Measurements from ENCODE around the gene RMDN3. TPM values are rescaled to one million over a fixed set of nuclear protein-coding genes. Genes with fewer than 3 reads are reported as not detected.

Gene RMDN3
- total RNA-seq, 2 experiments from 2014 or later, result 32.5 to 36.4 TPM

- Mint-ChIP-seq H3K4me1 (peaks cover 1% of the 10 kb centered on the region), H3K4me3 (no peak overlapping the region), H3K27me3 (no peaks in the 10 kb centered on the region), H3K27ac (no peak overlapping the region), H3K36me3 (peaks cover 21% of the 10 kb centered on the region), H3K9me3 (no peaks in the 10 kb centered on the region)
- DNase-seq (no peak), ATAC-seq (ENCODE audit: low read depth) (no peak)
- POLR2A ChIA-PET, result no interaction called here
Measured at GRCh38 chr15:40737048-40737447, 18.0 kb downstream of the RMDN3 start.

DNA sequence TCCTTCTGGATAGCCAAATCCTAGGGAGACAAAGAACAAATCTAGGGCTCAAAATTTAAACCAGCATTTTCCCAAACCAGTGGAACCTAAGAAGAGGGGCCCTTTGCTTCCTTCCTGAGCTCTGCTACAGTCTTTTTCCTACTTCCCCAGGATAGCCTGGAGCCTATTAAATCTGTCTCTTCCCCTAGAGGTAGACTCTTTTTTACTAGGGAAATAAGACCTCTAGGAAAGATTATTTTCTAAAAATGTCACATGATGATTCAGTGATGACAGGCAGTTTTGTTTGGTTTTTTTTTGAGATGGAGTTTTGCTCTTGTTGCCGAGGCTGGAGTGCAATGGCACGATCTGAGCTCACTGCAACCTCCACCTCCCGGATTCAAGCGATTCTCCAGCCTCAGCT is 18.5 kb downstream of the RMDN3 start:
- Mint-ChIP-seq H3K9me3 (no peaks in the 10 kb centered on the region), H3K4me1 (peaks cover 1% of the 10 kb centered on the region), H3K27me3 (no peaks in the 10 kb centered on the region), H3K36me3 (peaks cover 21% of the 10 kb centered on the region), H3K4me3 (no peak overlapping the region), H3K27ac (no peak overlapping the region)
- ATAC-seq (ENCODE audit: low read depth), result no peak
- no peak for DNase-seq
- POLR2A ChIA-PET, result no interaction called here

DNA sequence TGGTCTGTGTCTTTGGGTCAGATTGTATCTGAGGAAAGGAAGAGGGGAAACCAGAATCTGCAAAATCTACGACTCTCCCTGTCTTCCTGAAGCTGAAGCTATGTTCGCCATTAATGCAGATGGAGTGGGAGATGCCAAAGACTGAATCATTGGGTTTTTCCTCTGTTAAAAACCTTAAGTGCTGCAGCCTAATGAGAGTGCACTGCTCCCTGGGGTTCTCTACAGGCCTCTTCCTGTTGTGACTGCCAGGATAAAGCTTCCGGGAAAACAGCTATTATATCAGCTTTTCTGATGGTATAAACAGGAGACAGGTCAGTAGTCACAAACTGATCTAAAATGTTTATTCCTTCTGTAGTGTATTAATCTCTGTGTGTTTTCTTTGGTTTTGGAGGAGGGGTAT is 24.0 kb downstream of the RMDN3 start:
- ATAC-seq (ENCODE audit: low read depth) (no peak), DNase-seq (no peak)
- no peaks in the 10 kb centered on the region for H3K9me3 Mint-ChIP-seq
- no peaks in the 10 kb centered on the region for H3K27me3 Mint-ChIP-seq
- H3K4me3 Mint-ChIP-seq, result no peak overlapping the region
- peaks cover 22% of the 10 kb centered on the region for H3K36me3 Mint-ChIP-seq
- peaks cover 2% of the 10 kb centered on the region for H3K4me1 Mint-ChIP-seq
- no peak overlapping the region for H3K27ac Mint-ChIP-seq
- POLR2A ChIA-PET, result interaction anchor here (1.8 kb wide), 1 partner anchor 12 kb away, joined by 4 read pairs; no protein-coding TSS in a partner anchor

DNA sequence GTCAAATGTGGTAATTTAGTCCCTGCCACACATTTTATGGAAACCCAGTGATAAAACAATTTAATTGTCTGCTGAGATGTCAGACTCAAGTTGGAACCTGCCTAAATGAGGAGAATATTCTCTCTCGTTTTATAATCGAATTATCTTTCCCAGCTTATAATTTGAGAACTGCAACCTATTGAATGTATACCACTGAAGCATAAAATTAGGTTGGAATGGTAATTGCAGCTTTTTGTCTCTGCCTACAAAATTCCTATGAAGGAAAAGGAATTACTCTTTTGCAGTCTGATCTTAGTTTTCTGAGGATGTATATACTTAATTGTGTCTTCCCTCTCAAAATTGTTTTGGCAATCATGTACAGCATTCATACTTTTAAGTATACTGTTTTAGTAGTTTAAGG is 31.1 kb downstream of the RMDN3 start:
- no peak for DNase-seq
- peaks cover 13% of the 10 kb centered on the region for H3K36me3 Mint-ChIP-seq
- ATAC-seq (ENCODE audit: low read depth), result no peak
- H3K9me3 Mint-ChIP-seq, result no peaks in the 10 kb centered on the region
- H3K4me1 Mint-ChIP-seq, result peaks cover 9% of the 10 kb centered on the region
- no peak overlapping the region for H3K4me3 Mint-ChIP-seq
- H3K27ac Mint-ChIP-seq, result no peak overlapping the region
- POLR2A ChIA-PET, result interaction anchor here (0.6 kb wide), 1 partner anchor 18 kb away, joined by 4 read pairs; no protein-coding TSS in a partner anchor
- H3K27me3 Mint-ChIP-seq, result no peaks in the 10 kb centered on the region

GRCh38 chr15:40722934-40723333 is 32.1 kb downstream of the RMDN3 start:
- Mint-ChIP-seq H3K36me3 (peaks cover 13% of the 10 kb centered on the region), H3K27ac (no peak overlapping the region), H3K9me3 (no peaks in the 10 kb centered on the region), H3K27me3 (no peaks in the 10 kb centered on the region), H3K4me3 (no peak overlapping the region), H3K4me1 (peaks cover 9% of the 10 kb centered on the region)
- ATAC-seq (ENCODE audit: low read depth) (no peak), DNase-seq (no peak)
- POLR2A ChIA-PET, result no interaction called here

GRCh38 chr15:40722354-40722753 is 32.7 kb downstream of the RMDN3 start:
- Mint-ChIP-seq H3K9me3 (no peaks in the 10 kb centered on the region), H3K27ac (no peak overlapping the region), H3K27me3 (no peaks in the 10 kb centered on the region), H3K4me3 (no peak overlapping the region), H3K36me3 (peaks cover 18% of the 10 kb centered on the region), H3K4me1 (peaks cover 9% of the 10 kb centered on the region)
- ATAC-seq (ENCODE audit: low read depth), result no peak
- POLR2A ChIA-PET, result interaction anchor here (0.7 kb wide), 2 partner anchors 44 to 651 kb away, joined by 3 read pairs; no protein-coding TSS in a partner anchor
- no peak for DNase-seq

DNA sequence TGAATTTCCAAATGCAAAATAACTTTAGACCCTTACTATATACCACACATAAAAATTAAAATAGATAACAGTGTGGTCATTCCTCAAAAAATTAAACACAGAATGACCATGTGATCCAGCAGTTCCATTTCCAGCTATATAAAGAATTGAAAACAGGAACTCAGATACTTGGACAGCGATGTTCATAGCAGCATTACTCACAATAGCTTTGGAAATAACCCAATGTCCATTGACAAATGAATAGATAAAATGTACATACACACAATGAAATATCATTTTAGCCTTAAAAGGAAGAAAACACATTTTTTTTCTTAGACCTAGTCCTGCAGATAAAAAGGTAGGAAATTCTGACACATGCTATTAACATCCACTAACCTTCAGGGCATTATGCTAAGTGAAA is 33.4 kb downstream of the RMDN3 start:
- no peaks in the 10 kb centered on the region for H3K27me3 Mint-ChIP-seq
- ATAC-seq (ENCODE audit: low read depth) (no peak), DNase-seq (no peak)
- peaks cover 9% of the 10 kb centered on the region for H3K4me1 Mint-ChIP-seq
- H3K9me3 Mint-ChIP-seq, result no peaks in the 10 kb centered on the region
- POLR2A ChIA-PET, result interaction anchor here (0.5 to 0.7 kb wide), 3 partner anchors 45 to 652 kb away, joined by 3 read pairs; no protein-coding TSS in a partner anchor
- H3K36me3 Mint-ChIP-seq, result peaks cover 20% of the 10 kb centered on the region
- no peak overlapping the region for H3K4me3 Mint-ChIP-seq
- H3K27ac Mint-ChIP-seq, result no peak overlapping the region

GRCh38 chr15:40716165-40716564 is 38.9 kb downstream of the RMDN3 start:
- DNase-seq, result no peak
- Mint-ChIP-seq H3K27ac (no peak overlapping the region), H3K4me1 (no peaks in the 10 kb centered on the region), H3K4me3 (no peak overlapping the region), H3K36me3 (peaks cover 39% of the 10 kb centered on the region), H3K27me3 (no peaks in the 10 kb centered on the region), H3K9me3 (no peaks in the 10 kb centered on the region)
- ATAC-seq (ENCODE audit: low read depth), result no peak
- POLR2A ChIA-PET, result interaction anchor here (1.3 kb wide), 1 partner anchor 21 kb away, joined by 4 read pairs; the partner anchor contains the start of gene RAD51

DNA sequence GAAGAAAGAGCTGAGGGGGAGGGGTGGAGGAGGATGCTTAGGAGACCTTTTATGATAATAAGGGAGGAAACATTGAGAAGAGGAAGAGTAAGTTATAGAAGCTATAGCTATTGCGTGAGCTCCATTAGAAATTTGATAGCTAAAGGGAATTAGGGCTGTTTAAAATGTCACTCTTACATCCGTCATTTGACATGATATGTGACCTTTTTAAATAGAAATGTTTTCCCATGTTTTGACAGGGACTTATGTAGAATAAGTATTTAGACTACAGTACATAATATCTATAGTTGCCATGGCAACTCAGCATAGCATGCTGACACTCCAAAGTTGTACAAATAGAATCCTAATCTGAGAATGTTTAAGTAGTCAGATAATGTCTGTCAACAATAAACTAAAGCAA is 40.9 kb downstream of the RMDN3 start:
- no peak overlapping the region for H3K27ac Mint-ChIP-seq
- no peak for DNase-seq
- POLR2A ChIA-PET, result interaction anchor here (0.6 kb wide), 1 partner anchor 13 kb away, joined by 4 read pairs; no protein-coding TSS in a partner anchor
- H3K4me3 Mint-ChIP-seq, result no peak overlapping the region
- no peaks in the 10 kb centered on the region for H3K4me1 Mint-ChIP-seq
- H3K9me3 Mint-ChIP-seq, result no peaks in the 10 kb centered on the region
- no peaks in the 10 kb centered on the region for H3K27me3 Mint-ChIP-seq
- peaks cover 45% of the 10 kb centered on the region for H3K36me3 Mint-ChIP-seq
- ATAC-seq (ENCODE audit: low read depth), result no peak

DNA sequence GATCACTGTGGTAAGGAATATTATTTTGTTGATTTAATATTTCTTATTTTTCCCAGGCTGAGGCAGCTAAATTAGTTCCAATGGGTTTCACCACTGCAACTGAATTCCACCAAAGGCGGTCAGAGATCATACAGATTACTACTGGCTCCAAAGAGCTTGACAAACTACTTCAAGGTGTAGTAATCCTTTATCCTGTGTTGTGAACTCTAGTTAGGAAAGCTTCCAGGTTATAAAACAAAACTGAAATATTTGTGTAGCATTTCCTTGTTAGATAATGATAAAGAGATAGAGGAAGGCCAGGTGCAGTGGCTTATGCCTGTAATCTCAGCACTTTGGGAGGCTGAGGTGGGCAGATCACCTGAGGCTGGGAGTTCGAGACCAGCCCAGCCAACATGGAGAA is 48.9 kb downstream of the RMDN3 start:
- H3K4me1 Mint-ChIP-seq, result peaks cover 3% of the 10 kb centered on the region
- DNase-seq (no peak), ATAC-seq (ENCODE audit: low read depth) (no peak)
- no peak overlapping the region for H3K4me3 Mint-ChIP-seq
- H3K27me3 Mint-ChIP-seq, result no peaks in the 10 kb centered on the region
- peaks cover 24% of the 10 kb centered on the region for H3K36me3 Mint-ChIP-seq
- POLR2A ChIA-PET, result interaction anchor here (0.5 to 1.0 kb wide), 2 partner anchors 11 to 22 kb away, joined by 4 read pairs; partner anchors contain the start of gene RAD51
- no peak overlapping the region for H3K27ac Mint-ChIP-seq
- no peaks in the 10 kb centered on the region for H3K9me3 Mint-ChIP-seq

DNA sequence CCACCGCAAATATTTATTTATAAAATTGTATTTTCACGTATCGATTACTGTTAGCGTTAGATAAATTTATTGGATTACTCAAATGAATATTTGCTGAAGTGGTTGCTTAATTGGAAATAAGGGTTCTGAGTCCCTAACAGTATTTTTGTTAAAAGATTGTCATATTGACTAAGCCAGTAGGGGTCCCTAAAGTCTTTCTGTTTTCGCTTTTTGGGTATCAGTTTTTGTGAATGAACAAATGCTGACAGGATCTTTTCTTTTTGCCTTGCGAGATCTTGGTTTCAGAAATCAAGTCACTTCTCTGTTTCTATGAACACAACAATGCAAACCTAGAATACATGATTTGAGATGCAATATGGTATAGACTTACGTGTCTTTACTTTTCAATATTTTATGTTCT is 53.0 kb downstream of the RMDN3 start:
- Mint-ChIP-seq H3K9me3 (no peaks in the 10 kb centered on the region), H3K4me3 (no peak overlapping the region), H3K27ac (no peak overlapping the region), H3K27me3 (no peaks in the 10 kb centered on the region), H3K36me3 (peaks cover 29% of the 10 kb centered on the region), H3K4me1 (peaks cover 27% of the 10 kb centered on the region)
- POLR2A ChIA-PET, result interaction anchor here (1.1 kb wide), 1 partner anchor 137 kb away, joined by 3 read pairs; no protein-coding TSS in a partner anchor
- DNase-seq, result no peak
- ATAC-seq (ENCODE audit: low read depth), result no peak

DNA sequence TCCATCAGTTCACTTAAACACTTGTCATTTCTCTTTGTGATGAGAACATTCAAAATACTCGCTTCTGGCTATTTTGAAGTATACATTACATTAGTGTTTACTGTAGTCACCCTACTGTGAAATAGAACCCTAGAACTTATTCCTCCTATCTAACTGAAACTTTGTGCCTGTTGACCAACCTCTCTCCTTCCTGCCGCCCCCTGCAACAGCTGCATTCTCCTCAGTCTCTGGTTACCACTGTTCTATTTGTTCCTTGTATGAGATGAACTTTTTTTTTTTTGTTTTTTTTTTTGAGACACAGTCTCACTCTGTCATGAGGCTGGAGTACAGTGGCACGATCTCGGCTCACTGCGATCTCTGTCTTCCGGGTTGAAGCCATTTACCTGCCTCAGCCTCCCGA is 57.1 kb downstream of the RMDN3 start:
- DNase-seq, result no peak
- Mint-ChIP-seq H3K4me1 (peaks cover 35% of the 10 kb centered on the region), H3K4me3 (peak overlapping the region; percentile 31), H3K27ac (peak overlapping the region; percentile 28), H3K36me3 (peaks cover 35% of the 10 kb centered on the region), H3K27me3 (no peaks in the 10 kb centered on the region), H3K9me3 (no peaks in the 10 kb centered on the region)
- no peak for ATAC-seq (ENCODE audit: low read depth)
- POLR2A ChIA-PET, result no interaction called here

DNA sequence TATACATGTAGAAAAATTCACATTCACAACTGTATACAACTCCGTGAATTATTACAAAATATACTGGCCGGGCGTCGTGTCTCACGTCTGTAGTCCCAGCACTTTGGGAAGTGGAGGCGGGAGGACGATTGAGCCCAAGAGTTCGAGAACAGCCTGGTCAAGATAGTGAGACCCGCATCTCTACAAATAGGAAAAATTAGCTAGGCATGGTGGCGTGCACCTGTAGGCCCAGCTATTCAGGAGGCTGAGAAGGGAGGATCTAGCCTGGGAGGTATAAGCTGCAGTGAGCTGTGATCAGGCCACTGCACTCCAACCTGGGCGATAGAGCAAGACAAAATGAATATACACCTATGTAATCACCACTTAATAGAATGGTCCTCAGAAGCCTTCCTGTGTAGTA is 58.8 kb downstream of the RMDN3 start:
- DNase-seq (no peak), ATAC-seq (ENCODE audit: low read depth) (no peak)
- H3K9me3 Mint-ChIP-seq, result no peaks in the 10 kb centered on the region
- peak overlapping the region; percentile 100 for H3K27ac Mint-ChIP-seq
- H3K27me3 Mint-ChIP-seq, result no peaks in the 10 kb centered on the region
- H3K4me1 Mint-ChIP-seq, result peaks cover 36% of the 10 kb centered on the region
- H3K4me3 Mint-ChIP-seq, result peak overlapping the region; percentile 100
- POLR2A ChIA-PET, result interaction anchor here (0.6 to 3.0 kb wide), 7 partner anchors 11 to 198 kb away, joined by 3 to 25 read pairs (median 14); partner anchors contain the start of genes C15orf62, GCHFR, RPUSD2 and VPS18
- peaks cover 33% of the 10 kb centered on the region for H3K36me3 Mint-ChIP-seq

GRCh38 chr15:40695469-40695890 is 59.6 kb downstream of the RMDN3 start:
- peak; percentile 4 for ATAC-seq (ENCODE audit: low read depth)
- no peaks in the 10 kb centered on the region for H3K27me3 Mint-ChIP-seq
- DNase-seq, result no peak
- peak overlapping the region; percentile 100 for H3K27ac Mint-ChIP-seq
- H3K9me3 Mint-ChIP-seq, result no peaks in the 10 kb centered on the region
- peaks cover 36% of the 10 kb centered on the region for H3K4me1 Mint-ChIP-seq
- POLR2A ChIA-PET, result interaction anchor here (0.9 to 3.0 kb wide), 25 partner anchors 9 to 245 kb away, joined by 3 to 25 read pairs (median 5); partner anchors contain the start of genes C15orf62, DNAJC17, GCHFR and KNL1
- peaks cover 28% of the 10 kb centered on the region for H3K36me3 Mint-ChIP-seq
- peak overlapping the region; percentile 100 for H3K4me3 Mint-ChIP-seq
